ENCODE results near the gene OR2V1. TPM values are rescaled to one million over a fixed set of nuclear protein-coding genes. Genes with fewer than 3 reads are reported as not detected.

Gene OR2V1
- total and polyA plus RNA-seq, 2 donors (not counting 1 experiment from before 2014, with no cell fraction given): not detected

GRCh38 chr5:181145133-181145532 is 14.2 kb upstream of the OR2V1 start:
- intact Hi-C loops (cut with micrococcal nuclease): no loop called here
- H3K4me1 ChIP-seq (ENCODE audit: control insufficient read depth in 2 of 2, insufficient read depth in 2 of 2, low read length in 2 of 2): no peaks in the 10 kb centered on the region
- TF ChIP-seq EZH2 (IDR thresholded peaks at IDR 0.05; ENCODE audit: borderline replicate concordance, insufficient read depth, low read depth, low read length, poor library complexity, severe bottlenecking) (no peak), CTCF (IDR thresholded peaks at IDR 0.05) (no peak)
- H3K27ac ChIP-seq (ENCODE audit: low read length in 2 of 2): no peak overlapping the region
- H3K9ac ChIP-seq (ENCODE audit: low read length): no peak overlapping the region
- no peaks in the 10 kb centered on the region for H4K20me1 ChIP-seq (ENCODE audit: control insufficient read depth, insufficient read depth, low read length, poor library complexity, severe bottlenecking)
- ATAC-seq (ENCODE audit: low read depth) (no peak), DNase-seq (no peak)
- H3K9me3 ChIP-seq (ENCODE audit: control extremely low read depth in 1 of 3, control insufficient read depth in 2 of 3, insufficient read depth in 1 of 3, low read length in 2 of 3): peaks cover 0 to 4% (median 0%) of the 10 kb centered on the region in 3 donors
- no CpG with 5 or more reads among the region's 1 CpG for WGBS (ENCODE audit: insufficient coverage)
- no peak overlapping the region for H3K4me3 ChIP-seq (ENCODE audit: control extremely low read depth in 1 of 5, extremely low read depth in 1 of 5, insufficient read depth in 1 of 5, low read depth in 2 of 5, low read length in 4 of 5)
- no peaks in the 10 kb centered on the region for H3K79me2 ChIP-seq (ENCODE audit: control insufficient read depth, insufficient read depth, low read length)
- H3K27me3 ChIP-seq (replicated peaks in 1 of 4; ENCODE audit: control extremely low read depth in 1 of 4, control insufficient read depth in 3 of 4, insufficient read depth in 4 of 4, low read length in 3 of 4): peaks cover 0 to 22% (median 1%) of the 10 kb centered on the region in 4 experiments
- Mint-ChIP-seq H3K9me3 (ENCODE audit: insufficient read depth) (no peaks in the 10 kb centered on the region), H3K27ac (no peak overlapping the region), H3K4me3 (no peak overlapping the region), H3K4me1 (no peaks in the 10 kb centered on the region), H3K27me3 (peaks cover 64% of the 10 kb centered on the region)
- POLR2A ChIA-PET: no interaction called here
- no peak overlapping the region for H2AFZ ChIP-seq (ENCODE audit: insufficient read depth, low read depth, low read length, poor library complexity, severe bottlenecking)
- CTCF ChIA-PET: no interaction called here
- H3K4me2 ChIP-seq (replicated peaks; ENCODE audit: low read depth, low read length, poor library complexity, severe bottlenecking): no peak overlapping the region
- H3K36me3 ChIP-seq (replicated peaks in 1 of 2; ENCODE audit: control extremely low read depth in 1 of 2, control insufficient read depth in 1 of 2, extremely low read depth in 1 of 2, insufficient read depth in 2 of 2, low read length in 1 of 2): no peaks in the 10 kb centered on the region

- H3K4me1 Mint-ChIP-seq: no peaks in the 10 kb centered on the region
- CTCF ChIA-PET: no interaction called here
These were observed 11.1 kb upstream of the OR2V1 start for GRCh38 chr5:181142054-181142453.

More at GRCh38 chr5:181142054-181142453, 11.1 kb upstream of the OR2V1 start:
- Mint-ChIP-seq H3K9me3 (ENCODE audit: insufficient read depth) (peaks cover 5% of the 10 kb centered on the region), H3K27ac (no peak overlapping the region), H3K27me3 (peaks cover 42% of the 10 kb centered on the region), H3K4me3 (no peak overlapping the region)
- Histone ChIP-seq H3K9ac (ENCODE audit: low read length) (no peak overlapping the region), H3K4me1 (ENCODE audit: control insufficient read depth in 2 of 2, insufficient read depth in 2 of 2, low read length in 2 of 2) (no peaks in the 10 kb centered on the region), H3K36me3 (replicated peaks in 1 of 2; ENCODE audit: control extremely low read depth in 1 of 2, control insufficient read depth in 1 of 2, extremely low read depth in 1 of 2, insufficient read depth in 2 of 2, low read length in 1 of 2) (no peaks in the 10 kb centered on the region), H2AFZ (ENCODE audit: insufficient read depth, low read depth, low read length, poor library complexity, severe bottlenecking) (no peak overlapping the region), H3K4me2 (replicated peaks; ENCODE audit: low read depth, low read length, poor library complexity, severe bottlenecking) (no peak overlapping the region), H3K27me3 (replicated peaks in 1 of 4; ENCODE audit: control extremely low read depth in 1 of 4, control insufficient read depth in 3 of 4, insufficient read depth in 4 of 4, low read length in 3 of 4) (peaks cover 0 to 19% (median 1%) of the 10 kb centered on the region in 4 experiments), H4K20me1 (ENCODE audit: control insufficient read depth, insufficient read depth, low read length, poor library complexity, severe bottlenecking) (no peaks in the 10 kb centered on the region), H3K27ac (ENCODE audit: low read length in 2 of 2) (no peak overlapping the region), H3K79me2 (ENCODE audit: control insufficient read depth, insufficient read depth, low read length) (no peaks in the 10 kb centered on the region), H3K4me3 (ENCODE audit: control extremely low read depth in 1 of 5, extremely low read depth in 1 of 5, insufficient read depth in 1 of 5, low read depth in 2 of 5, low read length in 4 of 5) (no peak overlapping the region), H3K9me3 (ENCODE audit: control extremely low read depth in 1 of 3, control insufficient read depth in 2 of 3, insufficient read depth in 1 of 3, low read length in 2 of 3) (peaks cover 0 to 19% (median 0%) of the 10 kb centered on the region in 3 donors)
- TF ChIP-seq CTCF (IDR thresholded peaks at IDR 0.05) (no peak), EZH2 (IDR thresholded peaks at IDR 0.05; ENCODE audit: borderline replicate concordance, insufficient read depth, low read depth, low read length, poor library complexity, severe bottlenecking) (no peak)
- ATAC-seq (ENCODE audit: low read depth) (no peak), DNase-seq (no peak)
- intact Hi-C loops (cut with micrococcal nuclease): no loop called here
- WGBS (ENCODE audit: insufficient coverage): 64% methylated on average over 4 of the region's 7 CpGs
- POLR2A ChIA-PET: no interaction called here

Data from B cell (primary cell).